ENCODE data around the gene SH3RF3.

The SH3RF3 gene

GRCh38 chr2:109153005-109153784, 24.2 kb downstream of the SH3RF3 start:
- H3K9ac ChIP-seq (ENCODE audit: low read length), result no peak overlapping the region

DNA sequence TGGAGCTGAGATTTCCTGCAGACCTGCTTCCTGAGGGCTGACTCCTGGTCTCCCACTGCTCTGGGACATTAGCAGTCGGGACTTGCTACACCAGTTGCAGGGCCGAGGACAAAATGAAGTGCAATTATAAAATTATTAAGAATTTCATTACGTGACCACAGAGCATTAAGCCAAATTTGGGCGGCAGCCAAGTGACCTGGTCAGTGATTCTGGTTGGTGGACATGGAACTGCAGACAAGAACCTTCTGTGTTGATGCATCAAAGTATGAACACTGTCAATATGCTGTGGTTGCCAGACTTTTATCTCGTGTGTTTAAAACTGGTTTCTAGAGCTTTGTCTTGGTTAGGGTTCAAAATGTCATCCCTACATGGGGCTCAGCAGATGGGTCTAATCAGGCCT, 24.8 kb downstream of the SH3RF3 start:
- H2BK5ac ChIP-seq (ENCODE audit: low read length), result no peak overlapping the region
- H3K23ac ChIP-seq (ENCODE audit: low read length), result no peak overlapping the region
- H3K27ac ChIP-seq (ENCODE audit: low read depth, low read length), result no peak overlapping the region
- no peak overlapping the region for H3K9ac ChIP-seq (ENCODE audit: low read length)
- H3K36me3 ChIP-seq (ENCODE audit: control insufficient read depth, insufficient read depth, low read length), result no peaks in the 10 kb centered on the region
- H4K5ac ChIP-seq (ENCODE audit: low read length), result no peak overlapping the region
- DNase-seq, result no peak
- no CpG with 5 or more reads among the region's 5 CpGs for WGBS (ENCODE audit: extremely low coverage, insufficient coverage, low lambda C conversion rate)
- H3K18ac ChIP-seq (ENCODE audit: low read length), result no peak overlapping the region
- H3K4ac ChIP-seq (ENCODE audit: low read depth, low read length), result no peak overlapping the region
- no peaks in the 10 kb centered on the region for H3K79me2 ChIP-seq (ENCODE audit: control insufficient read depth, insufficient read depth, low read length)
- H3K27me3 ChIP-seq (ENCODE audit: insufficient read depth, low read length, poor library complexity), result no peaks in the 10 kb centered on the region
- no peak overlapping the region for H3K4me2 ChIP-seq (ENCODE audit: low read length)
- H3K4me1 ChIP-seq (ENCODE audit: control insufficient read depth, low read depth, low read length), result no peaks in the 10 kb centered on the region
- no peak overlapping the region for H3K4me3 ChIP-seq (ENCODE audit: low read length)
- H4K8ac ChIP-seq (ENCODE audit: low read depth, low read length), result no peak overlapping the region
- H2AK5ac ChIP-seq (ENCODE audit: low read length), result no peak overlapping the region
- H3K79me1 ChIP-seq (ENCODE audit: low read length), result no peaks in the 10 kb centered on the region
- no peak overlapping the region for H2BK120ac ChIP-seq (ENCODE audit: low read depth, low read length)
- no peak overlapping the region for H3K56ac ChIP-seq (ENCODE audit: low read length)
- H2BK15ac ChIP-seq (replicated peaks; ENCODE audit: low read depth), result no peak overlapping the region

More at GRCh38 chr2:109153005-109153784, 24.2 kb downstream of the SH3RF3 start:
- Histone ChIP-seq H4K8ac (ENCODE audit: low read depth, low read length) (no peak overlapping the region), H2BK120ac (ENCODE audit: low read depth, low read length) (no peak overlapping the region), H3K56ac (ENCODE audit: low read length) (no peak overlapping the region), H3K36me3 (ENCODE audit: control insufficient read depth, insufficient read depth, low read length) (no peaks in the 10 kb centered on the region), H2BK15ac (replicated peaks; ENCODE audit: low read depth) (no peak overlapping the region), H3K23ac (ENCODE audit: low read length) (no peak overlapping the region), H3K27me3 (ENCODE audit: insufficient read depth, low read length, poor library complexity) (no peaks in the 10 kb centered on the region), H3K79me2 (ENCODE audit: control insufficient read depth, insufficient read depth, low read length) (no peaks in the 10 kb centered on the region), H3K79me1 (ENCODE audit: low read length) (no peaks in the 10 kb centered on the region), H3K18ac (ENCODE audit: low read length) (no peak overlapping the region), H3K27ac (ENCODE audit: low read depth, low read length) (no peak overlapping the region), H3K4me2 (ENCODE audit: low read length) (no peak overlapping the region), H2BK5ac (ENCODE audit: low read length) (no peak overlapping the region), H3K4ac (ENCODE audit: low read depth, low read length) (no peak overlapping the region), H3K4me3 (ENCODE audit: low read length) (no peak overlapping the region), H4K5ac (ENCODE audit: low read length) (no peak overlapping the region), H2AK5ac (ENCODE audit: low read length) (no peak overlapping the region), H3K4me1 (ENCODE audit: control insufficient read depth, low read depth, low read length) (no peaks in the 10 kb centered on the region)
- no CpG with 5 or more reads among the region's 10 CpGs for WGBS (ENCODE audit: extremely low coverage, insufficient coverage, low lambda C conversion rate)
- no peak for DNase-seq

- WGBS (ENCODE audit: extremely low coverage, insufficient coverage, low lambda C conversion rate), result no CpG with 5 or more reads among the region's 3 CpGs
- H3K79me2 ChIP-seq (ENCODE audit: control insufficient read depth, insufficient read depth, low read length), result no peaks in the 10 kb centered on the region
- no peak overlapping the region for H2AK5ac ChIP-seq (ENCODE audit: low read length)
- H2BK120ac ChIP-seq (ENCODE audit: low read depth, low read length), result no peak overlapping the region
- no peak overlapping the region for H4K5ac ChIP-seq (ENCODE audit: low read length)
- H3K56ac ChIP-seq (ENCODE audit: low read length), result no peak overlapping the region
- H3K9ac ChIP-seq (ENCODE audit: low read length), result no peak overlapping the region
- H3K4me3 ChIP-seq (ENCODE audit: low read length), result no peak overlapping the region
- H3K4ac ChIP-seq (ENCODE audit: low read depth, low read length), result no peak overlapping the region
- H3K79me1 ChIP-seq (ENCODE audit: low read length), result no peaks in the 10 kb centered on the region
- H2BK15ac ChIP-seq (replicated peaks; ENCODE audit: low read depth), result no peak overlapping the region
- no peaks in the 10 kb centered on the region for H3K36me3 ChIP-seq (ENCODE audit: control insufficient read depth, insufficient read depth, low read length)
- no peaks in the 10 kb centered on the region for H3K4me1 ChIP-seq (ENCODE audit: control insufficient read depth, low read depth, low read length)
- H3K27ac ChIP-seq (ENCODE audit: low read depth, low read length), result no peak overlapping the region
- no peaks in the 10 kb centered on the region for H3K27me3 ChIP-seq (ENCODE audit: insufficient read depth, low read length, poor library complexity)
- H4K8ac ChIP-seq (ENCODE audit: low read depth, low read length), result no peak overlapping the region
- H2BK5ac ChIP-seq (ENCODE audit: low read length), result no peak overlapping the region
- no peak for DNase-seq
- no peak overlapping the region for H3K4me2 ChIP-seq (ENCODE audit: low read length)
- no peak overlapping the region for H3K18ac ChIP-seq (ENCODE audit: low read length)
- H3K23ac ChIP-seq (ENCODE audit: low read length), result no peak overlapping the region
Observed at GRCh38 chr2:109154226-109154625, 25.2 kb downstream of the SH3RF3 start.

DNA sequence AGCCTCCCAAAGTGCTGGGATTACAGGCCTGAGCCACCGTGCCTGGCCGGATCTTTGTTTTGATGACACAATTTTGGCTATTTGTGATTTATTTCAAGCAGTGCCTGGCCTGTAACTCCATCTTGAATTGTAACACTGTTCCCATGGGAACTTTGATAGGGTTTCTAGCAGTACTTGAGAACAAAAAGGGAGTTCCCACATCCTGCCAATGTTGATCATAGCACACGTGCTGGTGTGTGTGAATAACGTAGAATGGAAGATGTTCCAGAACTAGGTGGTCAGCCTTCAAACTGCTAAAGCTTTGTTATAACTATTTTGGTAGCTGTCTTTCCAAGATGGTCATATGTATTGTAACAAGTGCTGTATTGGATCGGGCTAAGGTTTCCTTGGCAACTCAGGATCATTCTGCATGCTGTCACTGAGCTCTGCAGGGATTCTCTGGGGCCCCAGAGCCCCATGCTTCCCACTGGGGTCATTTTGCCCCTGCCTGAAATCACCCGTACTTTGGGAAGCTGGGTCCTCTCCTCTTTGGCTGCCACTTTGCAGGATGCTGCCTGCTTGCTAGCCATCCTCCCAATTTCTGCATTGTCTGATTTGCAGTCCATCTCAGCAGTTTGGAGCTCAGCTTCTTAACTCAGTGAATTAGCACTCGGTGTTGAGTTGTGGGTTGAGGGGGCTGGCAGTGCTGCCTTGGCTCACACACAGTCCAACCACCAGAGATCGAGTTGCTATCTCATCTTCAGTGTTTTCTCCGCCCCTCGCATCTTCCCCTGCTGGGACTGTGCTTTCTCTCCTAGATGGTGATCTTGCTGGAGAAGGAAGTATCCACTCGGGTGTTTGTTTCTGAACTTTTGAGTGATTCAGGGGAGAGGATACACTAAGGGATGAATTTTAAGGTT, 26.8 kb downstream of the SH3RF3 start:
- H2AK5ac ChIP-seq (ENCODE audit: low read length), result no peak overlapping the region
- H3K23ac ChIP-seq (ENCODE audit: low read length), result no peak overlapping the region
- no peak overlapping the region for H3K18ac ChIP-seq (ENCODE audit: low read length)
- no peak overlapping the region for H3K4me2 ChIP-seq (ENCODE audit: low read length)
- no peak overlapping the region for H4K5ac ChIP-seq (ENCODE audit: low read length)
- H3K27me3 ChIP-seq (ENCODE audit: insufficient read depth, low read length, poor library complexity), result no peaks in the 10 kb centered on the region
- WGBS (ENCODE audit: extremely low coverage, insufficient coverage, low lambda C conversion rate), result no CpG with 5 or more reads among the region's 11 CpGs
- H3K4ac ChIP-seq (ENCODE audit: low read depth, low read length), result no peak overlapping the region
- no peak overlapping the region for H2BK120ac ChIP-seq (ENCODE audit: low read depth, low read length)
- no peak overlapping the region for H3K56ac ChIP-seq (ENCODE audit: low read length)
- no peak overlapping the region for H3K9ac ChIP-seq (ENCODE audit: low read length)
- no peak overlapping the region for H2BK5ac ChIP-seq (ENCODE audit: low read length)
- no peak overlapping the region for H4K8ac ChIP-seq (ENCODE audit: low read depth, low read length)
- DNase-seq, result peak; percentile 34
- H3K79me1 ChIP-seq (ENCODE audit: low read length), result no peaks in the 10 kb centered on the region
- H3K4me3 ChIP-seq (ENCODE audit: low read length), result no peak overlapping the region
- no peaks in the 10 kb centered on the region for H3K79me2 ChIP-seq (ENCODE audit: control insufficient read depth, insufficient read depth, low read length)
- H3K4me1 ChIP-seq (ENCODE audit: control insufficient read depth, low read depth, low read length), result no peaks in the 10 kb centered on the region
- no peak overlapping the region for H3K27ac ChIP-seq (ENCODE audit: low read depth, low read length)
- H2BK15ac ChIP-seq (replicated peaks; ENCODE audit: low read depth), result no peak overlapping the region
- no peaks in the 10 kb centered on the region for H3K36me3 ChIP-seq (ENCODE audit: control insufficient read depth, insufficient read depth, low read length)

DNA sequence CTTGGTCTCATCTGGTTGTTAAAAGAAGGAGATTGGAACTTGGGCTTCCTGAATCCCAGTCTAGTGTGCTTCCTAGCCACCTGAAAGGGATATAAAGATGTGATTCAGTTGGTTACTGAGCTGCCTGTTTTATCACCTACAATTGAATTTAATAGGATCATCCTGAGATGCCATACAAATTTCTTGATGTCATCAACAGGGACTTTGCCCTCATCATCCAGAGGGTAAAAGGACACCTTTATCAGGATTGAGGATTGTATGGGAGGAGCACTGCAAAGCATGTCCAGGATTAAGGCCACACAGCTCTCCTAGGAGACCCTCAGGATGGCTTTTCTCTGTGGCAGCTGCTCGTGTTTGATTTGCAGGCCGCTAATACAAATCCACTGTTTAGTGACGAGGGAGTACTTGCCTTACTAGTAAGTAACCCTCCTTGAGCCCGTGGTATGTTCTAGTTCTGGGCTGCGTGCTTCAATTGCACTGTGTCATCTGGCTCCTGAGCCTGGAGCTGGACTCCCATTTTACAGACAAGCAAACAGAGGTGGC, 28.6 kb downstream of the SH3RF3 start:
- H2AK5ac ChIP-seq (ENCODE audit: low read length), result no peak overlapping the region
- no peak overlapping the region for H2BK120ac ChIP-seq (ENCODE audit: low read depth, low read length)
- H3K4me1 ChIP-seq (ENCODE audit: control insufficient read depth, low read depth, low read length), result no peaks in the 10 kb centered on the region
- no peak overlapping the region for H2BK15ac ChIP-seq (replicated peaks; ENCODE audit: low read depth)
- H3K27ac ChIP-seq (ENCODE audit: low read depth, low read length), result no peak overlapping the region
- H3K4me2 ChIP-seq (ENCODE audit: low read length), result no peak overlapping the region
- no peak overlapping the region for H3K56ac ChIP-seq (ENCODE audit: low read length)
- WGBS (ENCODE audit: extremely low coverage, insufficient coverage, low lambda C conversion rate), result no CpG with 5 or more reads among the region's 5 CpGs
- H3K79me1 ChIP-seq (ENCODE audit: low read length), result no peaks in the 10 kb centered on the region
- H4K5ac ChIP-seq (ENCODE audit: low read length), result no peak overlapping the region
- DNase-seq, result no peak
- H3K9ac ChIP-seq (ENCODE audit: low read length), result no peak overlapping the region
- H3K4ac ChIP-seq (ENCODE audit: low read depth, low read length), result no peak overlapping the region
- H4K8ac ChIP-seq (ENCODE audit: low read depth, low read length), result no peak overlapping the region
- no peaks in the 10 kb centered on the region for H3K27me3 ChIP-seq (ENCODE audit: insufficient read depth, low read length, poor library complexity)
- no peak overlapping the region for H2BK5ac ChIP-seq (ENCODE audit: low read length)
- no peaks in the 10 kb centered on the region for H3K79me2 ChIP-seq (ENCODE audit: control insufficient read depth, insufficient read depth, low read length)
- H3K4me3 ChIP-seq (ENCODE audit: low read length), result no peak overlapping the region
- no peaks in the 10 kb centered on the region for H3K36me3 ChIP-seq (ENCODE audit: control insufficient read depth, insufficient read depth, low read length)
- no peak overlapping the region for H3K23ac ChIP-seq (ENCODE audit: low read length)
- no peak overlapping the region for H3K18ac ChIP-seq (ENCODE audit: low read length)

Measured in mesendoderm (in vitro differentiated cells).